ENCODE results near the gene RNGTT.

The RNGTT gene

GRCh38 chr6:88869263-88870020 lies 94.0 kb downstream of the RNGTT start:
- TF ChIP-seq CREB1 (IDR thresholded peaks at IDR 0.05; ENCODE audit: low read depth) = no peak

DNA sequence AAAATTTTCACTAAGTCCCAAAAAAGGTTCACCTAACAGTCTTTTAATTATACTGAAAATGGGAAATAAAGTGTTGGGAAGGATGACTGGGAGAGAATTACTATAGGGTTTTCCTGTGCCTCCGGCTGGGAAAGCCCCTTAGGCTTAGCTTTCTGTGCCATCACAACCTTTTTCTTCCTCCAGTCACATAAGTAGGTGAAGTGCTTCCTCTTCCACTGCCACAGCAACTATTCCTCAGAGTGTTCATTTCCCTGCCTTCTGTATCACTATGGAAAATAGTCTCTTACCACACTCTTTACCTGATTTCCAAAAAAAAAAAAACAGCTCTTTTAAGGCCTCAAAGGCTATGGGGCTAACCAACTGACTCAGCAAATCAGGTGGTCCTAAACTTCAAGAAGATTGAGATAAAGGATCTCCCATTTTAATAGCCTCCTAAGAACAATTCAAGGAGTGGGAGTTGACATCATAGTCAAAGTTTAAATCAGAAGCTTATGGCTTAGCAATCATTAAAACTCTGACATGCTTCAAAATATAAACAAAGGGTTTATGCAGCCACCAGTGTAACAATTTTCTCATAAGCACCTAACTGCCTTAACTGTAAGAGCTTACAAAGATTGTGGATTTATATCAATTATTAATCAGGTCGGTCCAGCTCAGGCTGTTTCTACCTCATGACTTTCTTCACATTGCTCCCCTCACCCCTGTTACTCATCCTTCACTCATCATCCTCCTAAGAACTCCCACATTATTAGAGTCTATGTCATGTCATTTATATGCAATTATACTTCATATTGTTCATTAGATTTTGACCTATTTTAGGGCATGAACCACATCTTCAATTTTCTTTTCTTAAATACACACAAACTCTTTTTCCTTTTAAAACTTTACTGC lies 95.3 kb downstream of the RNGTT start:
- TF ChIP-seq RAD21 (IDR thresholded peaks at IDR 0.05; ENCODE audit: low read depth) (no peak), TEAD4 (IDR thresholded peaks at IDR 0.05) (no peak), EP300 (IDR thresholded peaks at IDR 0.05; ENCODE audit: borderline replicate concordance) (no peak), NFIC (IDR thresholded peaks at IDR 0.05) (no peak), EGR1 (IDR thresholded peaks at IDR 0.05) (no peak), CEBPB (IDR thresholded peaks at IDR 0.05) (no peak), TAF1 (IDR thresholded peaks at IDR 0.05; ENCODE audit: low read depth) (no peak), FOXM1 (IDR thresholded peaks at IDR 0.05; ENCODE audit: borderline replicate concordance, low read depth) (no peak), TCF12 (IDR thresholded peaks at IDR 0.05; ENCODE audit: low read depth) (no peak), CREB1 (IDR thresholded peaks at IDR 0.05; ENCODE audit: low read depth) (no peak), YY1 (IDR thresholded peaks at IDR 0.05; ENCODE audit: low read depth) (no peak), ZBTB7A (IDR thresholded peaks at IDR 0.05; ENCODE audit: low read depth) (no peak)
- TF ChIP-seq, protein P1, sequence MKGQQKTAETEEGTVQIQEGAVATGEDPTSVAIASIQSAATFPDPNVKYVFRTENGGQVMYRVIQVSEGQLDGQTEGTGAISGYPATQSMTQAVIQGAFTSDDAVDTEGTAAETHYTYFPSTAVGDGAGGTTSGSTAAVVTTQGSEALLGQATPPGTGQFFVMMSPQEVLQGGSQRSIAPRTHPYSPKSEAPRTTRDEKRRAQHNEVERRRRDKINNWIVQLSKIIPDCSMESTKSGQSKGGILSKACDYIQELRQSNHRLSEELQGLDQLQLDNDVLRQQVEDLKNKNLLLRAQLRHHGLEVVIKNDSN (IDR thresholded peaks at IDR 0.05) = no peak
- TF ChIP-seq, protein P2, sequence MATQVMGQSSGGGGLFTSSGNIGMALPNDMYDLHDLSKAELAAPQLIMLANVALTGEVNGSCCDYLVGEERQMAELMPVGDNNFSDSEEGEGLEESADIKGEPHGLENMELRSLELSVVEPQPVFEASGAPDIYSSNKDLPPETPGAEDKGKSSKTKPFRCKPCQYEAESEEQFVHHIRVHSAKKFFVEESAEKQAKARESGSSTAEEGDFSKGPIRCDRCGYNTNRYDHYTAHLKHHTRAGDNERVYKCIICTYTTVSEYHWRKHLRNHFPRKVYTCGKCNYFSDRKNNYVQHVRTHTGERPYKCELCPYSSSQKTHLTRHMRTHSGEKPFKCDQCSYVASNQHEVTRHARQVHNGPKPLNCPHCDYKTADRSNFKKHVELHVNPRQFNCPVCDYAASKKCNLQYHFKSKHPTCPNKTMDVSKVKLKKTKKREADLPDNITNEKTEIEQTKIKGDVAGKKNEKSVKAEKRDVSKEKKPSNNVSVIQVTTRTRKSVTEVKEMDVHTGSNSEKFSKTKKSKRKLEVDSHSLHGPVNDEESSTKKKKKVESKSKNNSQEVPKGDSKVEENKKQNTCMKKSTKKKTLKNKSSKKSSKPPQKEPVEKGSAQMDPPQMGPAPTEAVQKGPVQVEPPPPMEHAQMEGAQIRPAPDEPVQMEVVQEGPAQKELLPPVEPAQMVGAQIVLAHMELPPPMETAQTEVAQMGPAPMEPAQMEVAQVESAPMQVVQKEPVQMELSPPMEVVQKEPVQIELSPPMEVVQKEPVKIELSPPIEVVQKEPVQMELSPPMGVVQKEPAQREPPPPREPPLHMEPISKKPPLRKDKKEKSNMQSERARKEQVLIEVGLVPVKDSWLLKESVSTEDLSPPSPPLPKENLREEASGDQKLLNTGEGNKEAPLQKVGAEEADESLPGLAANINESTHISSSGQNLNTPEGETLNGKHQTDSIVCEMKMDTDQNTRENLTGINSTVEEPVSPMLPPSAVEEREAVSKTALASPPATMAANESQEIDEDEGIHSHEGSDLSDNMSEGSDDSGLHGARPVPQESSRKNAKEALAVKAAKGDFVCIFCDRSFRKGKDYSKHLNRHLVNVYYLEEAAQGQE (IDR thresholded peaks at IDR 0.05; ENCODE audit: low read depth) = no peak
- TF ChIP-seq, protein P3, sequence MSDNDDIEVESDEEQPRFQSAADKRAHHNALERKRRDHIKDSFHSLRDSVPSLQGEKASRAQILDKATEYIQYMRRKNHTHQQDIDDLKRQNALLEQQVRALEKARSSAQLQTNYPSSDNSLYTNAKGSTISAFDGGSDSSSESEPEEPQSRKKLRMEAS (IDR thresholded peaks at IDR 0.05) = no peak

DNA sequence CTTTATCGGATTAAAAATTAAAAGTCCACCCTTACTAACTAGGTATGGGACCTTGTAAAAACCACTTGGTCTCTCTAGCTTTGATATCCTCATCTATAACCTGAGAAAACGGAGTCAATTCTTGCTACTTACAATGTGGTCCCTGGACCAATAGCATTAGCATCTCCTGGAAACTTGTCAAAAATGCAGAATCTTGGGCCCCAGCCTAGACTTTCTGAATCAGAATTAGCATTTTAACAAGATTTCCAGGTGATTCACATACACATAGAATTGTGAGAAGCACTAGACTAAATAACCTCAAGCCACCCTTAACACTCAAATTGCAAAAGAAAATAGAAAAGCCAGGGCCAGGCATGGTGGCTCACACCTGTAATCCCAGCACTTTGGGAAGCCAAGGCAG lies 96.6 kb downstream of the RNGTT start:
- TF ChIP-seq, protein P3 (IDR thresholded peaks at IDR 0.05) = no peak
- no peak for TF ChIP-seq TEAD4 (IDR thresholded peaks at IDR 0.05)
- TF ChIP-seq CEBPB (IDR thresholded peaks at IDR 0.05) = no peak
- TF ChIP-seq TAF1 (IDR thresholded peaks at IDR 0.05; ENCODE audit: low read depth) = no peak
- TF ChIP-seq, protein P1 (IDR thresholded peaks at IDR 0.05) = no peak
- no peak for TF ChIP-seq CREB1 (IDR thresholded peaks at IDR 0.05; ENCODE audit: low read depth)
- no peak for TF ChIP-seq ZBTB7A (IDR thresholded peaks at IDR 0.05; ENCODE audit: low read depth)
- TF ChIP-seq TCF12 (IDR thresholded peaks at IDR 0.05; ENCODE audit: low read depth) = no peak

DNA sequence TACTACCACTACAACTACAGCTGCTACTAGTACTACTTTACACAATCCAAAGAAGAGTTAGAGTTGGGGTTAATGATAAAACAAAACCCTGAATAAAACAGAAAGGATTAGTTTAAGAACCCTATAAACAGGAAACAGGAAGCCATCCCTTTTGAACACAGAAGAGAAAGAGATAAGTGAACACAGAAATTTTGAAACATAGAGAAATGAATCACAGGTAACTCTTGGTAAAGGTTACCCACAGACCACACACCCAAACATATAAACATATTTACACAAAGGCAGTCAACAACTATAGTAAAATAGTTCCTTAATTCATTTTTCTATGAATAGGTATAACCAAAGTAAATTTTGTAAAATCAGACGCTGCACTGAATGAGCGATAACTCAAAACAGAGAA lies 98.1 kb downstream of the RNGTT start:
- TF ChIP-seq TCF12 (IDR thresholded peaks at IDR 0.05; ENCODE audit: low read depth) (no peak), NFIC (IDR thresholded peaks at IDR 0.05) (no peak), EP300 (IDR thresholded peaks at IDR 0.05; ENCODE audit: borderline replicate concordance) (no peak), RAD21 (IDR thresholded peaks at IDR 0.05; ENCODE audit: low read depth) (no peak), TAF1 (IDR thresholded peaks at IDR 0.05; ENCODE audit: low read depth) (no peak), FOXM1 (IDR thresholded peaks at IDR 0.05; ENCODE audit: borderline replicate concordance, low read depth) (no peak), CREB1 (IDR thresholded peaks at IDR 0.05; ENCODE audit: low read depth) (no peak), YY1 (IDR thresholded peaks at IDR 0.05; ENCODE audit: low read depth) (no peak)

DNA sequence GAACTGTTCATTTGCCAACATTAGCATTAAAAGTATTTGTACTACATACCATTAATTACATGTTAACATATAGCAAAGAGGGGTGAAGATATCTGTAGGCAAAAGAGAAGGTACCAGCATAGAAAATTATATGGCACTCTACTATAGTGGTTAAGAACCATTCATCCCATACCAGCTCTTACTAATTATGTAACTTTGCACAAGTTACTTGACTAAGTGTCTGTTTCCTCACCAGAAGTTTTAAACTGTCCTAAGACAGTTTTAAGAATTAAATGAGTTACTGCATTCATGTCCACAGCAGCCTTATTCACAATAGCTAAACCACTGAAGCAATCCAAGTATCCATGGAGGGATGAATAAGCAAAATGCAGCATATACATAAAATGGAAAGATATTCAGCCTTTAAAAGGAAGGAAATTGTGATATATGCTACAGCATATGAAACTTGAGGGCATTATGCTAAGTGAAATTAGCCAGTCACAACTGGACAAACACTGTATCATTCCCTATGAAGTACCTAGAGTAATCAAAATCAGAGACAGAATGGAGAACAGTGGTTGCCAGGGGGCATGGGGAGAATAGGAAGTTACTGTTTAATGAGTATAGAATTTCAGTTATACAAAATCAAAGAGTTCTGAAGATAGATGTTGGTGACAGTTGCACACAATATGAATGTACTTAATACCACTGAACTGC lies 98.9 kb downstream of the RNGTT start:
- TF ChIP-seq TAF1 (IDR thresholded peaks at IDR 0.05; ENCODE audit: low read depth) (no peak), FOXM1 (IDR thresholded peaks at IDR 0.05; ENCODE audit: borderline replicate concordance, low read depth) (no peak), EP300 (IDR thresholded peaks at IDR 0.05; ENCODE audit: borderline replicate concordance) (no peak), NFIC (IDR thresholded peaks at IDR 0.05) (no peak), CREB1 (IDR thresholded peaks at IDR 0.05; ENCODE audit: low read depth) (no peak), ZBTB7A (IDR thresholded peaks at IDR 0.05; ENCODE audit: low read depth) (no peak), TEAD4 (IDR thresholded peaks at IDR 0.05) (no peak), EGR1 (IDR thresholded peaks at IDR 0.05) (no peak)
- TF ChIP-seq, protein P3 (IDR thresholded peaks at IDR 0.05) = no peak

- no peak for TF ChIP-seq NFIC (IDR thresholded peaks at IDR 0.05)
- TF ChIP-seq, protein P1 (IDR thresholded peaks at IDR 0.05) = no peak
- TF ChIP-seq, protein P3 (IDR thresholded peaks at IDR 0.05) = no peak
- no peak for TF ChIP-seq EP300 (IDR thresholded peaks at IDR 0.05; ENCODE audit: borderline replicate concordance)
- no peak for TF ChIP-seq YY1 (IDR thresholded peaks at IDR 0.05; ENCODE audit: low read depth)
- TF ChIP-seq TEAD4 (IDR thresholded peaks at IDR 0.05) = no peak
- no peak for TF ChIP-seq EGR1 (IDR thresholded peaks at IDR 0.05)
Observed at GRCh38 chr6:88860310-88860709, 103.1 kb downstream of the RNGTT start.

Data from Ishikawa (cell line).